ENCODE results near the gene RNF181. TPM values are rescaled to one million over a fixed set of nuclear protein-coding genes. Genes with fewer than 3 reads are reported as not detected.

The RNF181 gene
- total and polyA plus RNA-seq, 2 of the 13 experiments (the other 11 are each of a cell fraction or from before 2014, with no cell fraction given): 224 to 578 TPM

DNA sequence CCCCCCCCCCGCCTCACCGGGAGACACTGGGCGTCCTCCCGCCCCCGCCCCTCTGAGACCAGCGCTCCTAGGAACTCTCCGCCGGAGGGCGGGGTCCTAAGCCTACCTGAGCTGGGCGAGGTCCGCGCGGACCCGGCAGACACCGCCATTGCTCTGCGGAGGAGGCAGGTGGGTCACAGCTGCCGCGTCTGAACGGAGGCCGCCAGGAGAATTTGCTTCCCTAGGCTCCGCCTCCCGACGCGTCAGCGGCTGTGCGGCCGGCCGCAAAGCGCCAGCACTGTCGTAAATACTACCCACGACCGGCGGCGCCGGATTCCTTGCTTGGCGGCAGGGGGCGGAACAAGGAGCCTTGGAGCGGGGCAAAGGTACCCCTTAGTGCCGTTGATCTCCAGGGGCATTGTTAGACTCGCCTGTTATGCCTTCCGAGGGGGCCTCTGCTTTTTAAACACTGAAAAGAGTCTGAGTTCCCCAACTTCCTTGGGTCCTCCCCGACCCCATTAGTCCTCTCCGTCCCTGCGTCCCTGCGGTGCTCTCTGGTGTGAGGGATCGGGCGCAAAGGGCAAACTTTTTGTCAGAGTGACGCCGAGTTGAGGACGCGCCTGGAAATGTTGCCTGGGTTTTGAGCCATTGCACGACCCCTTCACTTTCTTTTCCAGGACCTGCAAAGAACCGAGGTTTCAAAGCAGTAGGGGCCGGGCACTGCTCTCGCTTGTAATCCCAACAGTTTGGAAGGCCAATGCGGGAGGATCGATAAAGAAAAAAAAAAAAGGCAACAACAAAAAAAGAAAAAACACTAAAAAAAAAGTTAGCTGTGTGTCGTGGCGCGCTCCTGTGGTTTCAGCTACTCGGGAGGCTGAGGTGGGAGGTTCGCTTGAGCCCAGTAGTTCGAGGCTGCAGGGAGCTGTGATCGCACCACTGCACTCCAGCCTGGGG, 34.0 kb upstream of the RNF181 start, which contains the start of gene GGCX (continued):
- TF ChIP-seq, protein P1, sequence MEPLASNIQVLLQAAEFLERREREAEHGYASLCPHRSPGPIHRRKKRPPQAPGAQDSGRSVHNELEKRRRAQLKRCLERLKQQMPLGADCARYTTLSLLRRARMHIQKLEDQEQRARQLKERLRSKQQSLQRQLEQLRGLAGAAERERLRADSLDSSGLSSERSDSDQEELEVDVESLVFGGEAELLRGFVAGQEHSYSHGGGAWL (CRISPR knock-in tag; IDR thresholded peaks at IDR 0.05): peak; percentile 63
- TF ChIP-seq, protein P2, sequence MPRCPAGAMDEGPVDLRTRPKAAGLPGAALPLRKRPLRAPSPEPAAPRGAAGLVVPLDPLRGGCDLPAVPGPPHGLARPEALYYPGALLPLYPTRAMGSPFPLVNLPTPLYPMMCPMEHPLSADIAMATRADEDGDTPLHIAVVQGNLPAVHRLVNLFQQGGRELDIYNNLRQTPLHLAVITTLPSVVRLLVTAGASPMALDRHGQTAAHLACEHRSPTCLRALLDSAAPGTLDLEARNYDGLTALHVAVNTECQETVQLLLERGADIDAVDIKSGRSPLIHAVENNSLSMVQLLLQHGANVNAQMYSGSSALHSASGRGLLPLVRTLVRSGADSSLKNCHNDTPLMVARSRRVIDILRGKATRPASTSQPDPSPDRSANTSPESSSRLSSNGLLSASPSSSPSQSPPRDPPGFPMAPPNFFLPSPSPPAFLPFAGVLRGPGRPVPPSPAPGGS (CRISPR knock-in tag; IDR thresholded peaks at IDR 0.05): peak; percentile 94
- no peak; the same call in 1 of the 2 replicates for TF ChIP-seq ZNF552 (CRISPR knock-in tag; IDR thresholded peaks at IDR 0.05; ENCODE audit: borderline replicate concordance)
- TF ChIP-seq ZNF180 (CRISPR knock-in tag; IDR thresholded peaks at IDR 0.05; ENCODE audit: borderline replicate concordance, low read depth): no peak
- no peak for TF ChIP-seq GABPA (IDR thresholded peaks at IDR 0.05; ENCODE audit: low read depth, low read length)
- peak; percentile 81 for TF ChIP-seq GABPA (CRISPR knock-in tag; IDR thresholded peaks at IDR 0.05; ENCODE audit: low read depth)
- no peak for TF ChIP-seq RNF2 (conservative IDR thresholded peaks at IDR 0.05; ENCODE audit: low read depth)
- peak in 1 of 2 experiments; percentile 91; a peak in 2 of 4 replicates for TF ChIP-seq KLF16 (CRISPR knock-in tag; IDR thresholded peaks at IDR 0.05)
- TF ChIP-seq, protein P3, sequence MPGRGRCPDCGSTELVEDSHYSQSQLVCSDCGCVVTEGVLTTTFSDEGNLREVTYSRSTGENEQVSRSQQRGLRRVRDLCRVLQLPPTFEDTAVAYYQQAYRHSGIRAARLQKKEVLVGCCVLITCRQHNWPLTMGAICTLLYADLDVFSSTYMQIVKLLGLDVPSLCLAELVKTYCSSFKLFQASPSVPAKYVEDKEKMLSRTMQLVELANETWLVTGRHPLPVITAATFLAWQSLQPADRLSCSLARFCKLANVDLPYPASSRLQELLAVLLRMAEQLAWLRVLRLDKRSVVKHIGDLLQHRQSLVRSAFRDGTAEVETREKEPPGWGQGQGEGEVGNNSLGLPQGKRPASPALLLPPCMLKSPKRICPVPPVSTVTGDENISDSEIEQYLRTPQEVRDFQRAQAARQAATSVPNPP (CRISPR knock-in tag; IDR thresholded peaks at IDR 0.05): 0 out of 2 replicates have a peak, but pooled peaks have one; percentile 28
- TF ChIP-seq PITX1 (CRISPR knock-in tag; IDR thresholded peaks at IDR 0.05): peak; percentile 69; the same call in 1 of the 2 replicates
- TF ChIP-seq PLRG1 (conservative IDR thresholded peaks at IDR 0.05): no peak
- TF ChIP-seq, protein P4, sequence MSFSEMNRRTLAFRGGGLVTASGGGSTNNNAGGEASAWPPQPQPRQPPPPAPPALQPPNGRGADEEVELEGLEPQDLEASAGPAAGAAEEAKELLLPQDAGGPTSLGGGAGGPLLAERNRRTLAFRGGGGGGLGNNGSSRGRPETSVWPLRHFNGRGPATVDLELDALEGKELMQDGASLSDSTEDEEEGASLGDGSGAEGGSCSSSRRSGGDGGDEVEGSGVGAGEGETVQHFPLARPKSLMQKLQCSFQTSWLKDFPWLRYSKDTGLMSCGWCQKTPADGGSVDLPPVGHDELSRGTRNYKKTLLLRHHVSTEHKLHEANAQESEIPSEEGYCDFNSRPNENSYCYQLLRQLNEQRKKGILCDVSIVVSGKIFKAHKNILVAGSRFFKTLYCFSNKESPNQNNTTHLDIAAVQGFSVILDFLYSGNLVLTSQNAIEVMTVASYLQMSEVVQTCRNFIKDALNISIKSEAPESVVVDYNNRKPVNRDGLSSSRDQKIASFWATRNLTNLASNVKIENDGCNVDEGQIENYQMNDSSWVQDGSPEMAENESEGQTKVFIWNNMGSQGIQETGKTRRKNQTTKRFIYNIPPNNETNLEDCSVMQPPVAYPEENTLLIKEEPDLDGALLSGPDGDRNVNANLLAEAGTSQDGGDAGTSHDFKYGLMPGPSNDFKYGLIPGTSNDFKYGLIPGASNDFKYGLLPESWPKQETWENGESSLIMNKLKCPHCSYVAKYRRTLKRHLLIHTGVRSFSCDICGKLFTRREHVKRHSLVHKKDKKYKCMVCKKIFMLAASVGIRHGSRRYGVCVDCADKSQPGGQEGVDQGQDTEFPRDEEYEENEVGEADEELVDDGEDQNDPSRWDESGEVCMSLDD (CRISPR knock-in tag; IDR thresholded peaks at IDR 0.05; ENCODE audit: borderline replicate concordance): no peak
- TF ChIP-seq ZBTB3 (CRISPR knock-in tag; IDR thresholded peaks at IDR 0.05; ENCODE audit: borderline replicate concordance, low read depth): no peak
- TF ChIP-seq SNRNP70 (IDR thresholded peaks at IDR 0.05; ENCODE audit: low read depth, low read length): no peak
- TF ChIP-seq HOXA3 (CRISPR knock-in tag; IDR thresholded peaks at IDR 0.05): peak; percentile 82
- no peak; the same call in none of the 2 replicates for TF ChIP-seq ZKSCAN5 (CRISPR knock-in tag; IDR thresholded peaks at IDR 0.05)
- TF ChIP-seq ZMYM2 (CRISPR knock-in tag; IDR thresholded peaks at IDR 0.05): 0 out of 2 replicates have a peak, but pooled peaks have one; percentile 46
- peak; percentile 90 for TF ChIP-seq DMAP1 (CRISPR knock-in tag; IDR thresholded peaks at IDR 0.05)
- no peak; the same call in 1 of the 2 replicates for TF ChIP-seq ZSCAN20 (CRISPR knock-in tag; IDR thresholded peaks at IDR 0.05; ENCODE audit: borderline replicate concordance)
- no peak for TF ChIP-seq SOX6 (IDR thresholded peaks at IDR 0.05)
- TF ChIP-seq SOX6 (CRISPR knock-in tag; IDR thresholded peaks at IDR 0.05): peak; percentile 87
- TF ChIP-seq, protein P5, sequence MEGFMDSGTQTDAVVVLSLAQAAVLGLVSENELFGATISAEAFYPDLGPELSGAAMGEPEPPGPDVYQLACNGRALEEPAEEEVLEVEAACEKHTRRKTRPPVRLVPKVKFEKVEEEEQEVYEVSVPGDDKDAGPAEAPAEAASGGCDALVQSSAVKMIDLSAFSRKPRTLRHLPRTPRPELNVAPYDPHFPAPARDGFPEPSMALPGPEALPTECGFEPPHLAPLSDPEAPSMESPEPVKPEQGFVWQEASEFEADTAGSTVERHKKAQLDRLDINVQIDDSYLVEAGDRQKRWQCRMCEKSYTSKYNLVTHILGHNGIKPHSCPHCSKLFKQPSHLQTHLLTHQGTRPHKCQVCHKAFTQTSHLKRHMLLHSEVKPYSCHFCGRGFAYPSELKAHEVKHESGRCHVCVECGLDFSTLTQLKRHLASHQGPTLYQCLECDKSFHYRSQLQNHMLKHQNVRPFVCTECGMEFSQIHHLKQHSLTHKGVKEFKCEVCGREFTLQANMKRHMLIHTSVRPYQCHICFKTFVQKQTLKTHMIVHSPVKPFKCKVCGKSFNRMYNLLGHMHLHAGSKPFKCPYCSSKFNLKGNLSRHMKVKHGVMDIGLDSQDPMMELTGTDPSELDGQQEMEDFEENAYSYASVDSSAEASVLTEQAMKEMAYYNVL (CRISPR knock-in tag; IDR thresholded peaks at IDR 0.05; ENCODE audit: borderline replicate concordance): peak; percentile 82; the same call in 1 of the 2 replicates
